T-cell (primary cell): ENCODE measurements around the gene SLC38A4. TPM values are rescaled to one million over a fixed set of nuclear protein-coding genes. Genes with fewer than 3 reads are reported as not detected.

Source experiments
- ATAC-seq, 4 experiments: fragments of 200-7000 bp in 3 of 4; fragments of 150-1000 bp in 1 of 4; cut with Tn5 transposase; replicated peaks in 1 of 4; 1 replicate in 3 of 4; 2 replicates in 1 of 4; pipeline ENCODE4 v1.10.0; 2021; ENCODE audit warnings: moderate library complexity in 3 of 4, mild to moderate bottlenecking in 2 of 4, moderate number of reproducible peaks in 1 of 4
- CTCF ChIA-PET, 2 donors: fragments of 300-600 bp; sonication (Branson Sonifier 250); formaldehyde crosslinking; loops; one replicate each; lab custom pipeline; 2022; ENCODE audit warnings: antibody characterized with exemption in 2 of 2; lab: Charles Lee
- POLR2A ChIA-PET, 2 donors: fragments of 300-600 bp; sonication (Branson Sonifier 250); formaldehyde crosslinking; loops; one replicate each; lab custom pipeline; 2022; ENCODE audit warnings: antibody characterized with exemption in 2 of 2; lab: Charles Lee
- DNase-seq, 35 experiments: peaks; one replicate each; pipeline versions ENCODE4 v3.0.0 to v3.0.0-alpha.2; 2013 to 2023
- H3K27ac ChIP-seq: one replicate; pipeline ENCODE4 v1.5.1; 2013; ENCODE audit warnings: low read length
- H3K27me3 ChIP-seq, 2 experiments: replicated peaks in 1 of 2; 1 replicate in 1 of 2; 2 replicates in 1 of 2; pipeline versions ENCODE4 v1.6.1 to v1.7.0; 2013; ENCODE audit warnings: low read length in 1 of 2, mixed read lengths in 1 of 2; ENCODE audit not compliant: control insufficient read depth in 2 of 2, insufficient read depth in 2 of 2; ENCODE audit errors: extremely low read depth in 1 of 2
- H3K36me3 ChIP-seq, 2 donors: 1 replicate in 1 of 2; 2 replicates in 1 of 2; pipeline versions ENCODE4 v1.6.1 to v1.7.0; 2013; ENCODE audit warnings: low read length in 1 of 2; ENCODE audit not compliant: control insufficient read depth in 2 of 2, insufficient read depth in 1 of 2; ENCODE audit errors: extremely low read depth in 1 of 2
- H3K4me1 ChIP-seq, 2 experiments: 1 replicate in 1 of 2; 2 replicates in 1 of 2; pipeline versions ENCODE4 v1.6.1 to v1.7.0; 2013; ENCODE audit warnings: low read length in 2 of 2, mixed read lengths in 1 of 2; ENCODE audit not compliant: insufficient read depth in 2 of 2, control insufficient read depth in 1 of 2; ENCODE audit errors: extremely low read depth in 1 of 2
- H3K4me3 ChIP-seq, 2 donors: 1 replicate in 1 of 2; 2 replicates in 1 of 2; pipeline versions ENCODE4 v1.5.1 to v1.7.0; 2013; ENCODE audit warnings: mild to moderate bottlenecking in 2 of 2, low read length in 1 of 2, moderate library complexity in 1 of 2; ENCODE audit not compliant: control insufficient read depth in 1 of 2; ENCODE audit errors: extremely low read depth in 1 of 2
- H3K9me3 ChIP-seq: 2 replicates; pipeline ENCODE4 v1.7.0; 2013
- H3K27ac Mint-ChIP-seq, 2 donors: one replicate each; pipeline ENCODE4 v1.8.0; 2020 to 2021; ENCODE audit warnings: mild to moderate bottlenecking in 2 of 2, mixed read lengths in 2 of 2
- H3K27me3 Mint-ChIP-seq, 2 donors: one replicate each; pipeline ENCODE4 v1.8.0; 2021 to 2022; ENCODE audit warnings: mixed read lengths in 2 of 2
- H3K36me3 Mint-ChIP-seq: one replicate; pipeline ENCODE4 v1.8.0; 2021; ENCODE audit warnings: mixed read lengths
- H3K4me1 Mint-ChIP-seq, 3 donors: one replicate each; pipeline ENCODE4 v1.8.0; 2020 to 2022; ENCODE audit warnings: mixed read lengths in 3 of 3, mild to moderate bottlenecking in 1 of 3
- H3K4me3 Mint-ChIP-seq, 3 donors: one replicate each; pipeline ENCODE4 v1.8.0; 2020 to 2022; ENCODE audit warnings: mild to moderate bottlenecking in 3 of 3, mixed read lengths in 3 of 3, moderate library complexity in 3 of 3
- H3K9me3 Mint-ChIP-seq, 3 donors: one replicate each; pipeline ENCODE4 v1.8.0; 2020 to 2022; ENCODE audit warnings: mixed read lengths in 3 of 3
- WGBS: methylation state at CpG from one replicate; pipeline ENCODE4 v1.1.5; 2013; ENCODE audit warnings: missing lambda C conversion rate; ENCODE audit not compliant: insufficient coverage; 5-methylcytosine and 5-hydroxymethylcytosine counted together
- total RNA-seq, 35 experiments: library from RNA in 6 of 35; stranded (reverse) in 6 of 35; fragments of 120-200 nt in 1 of 35; gene quantifications; one replicate each; pipeline versions ENCODE4 v1.2.1 to v1.2.4 and lab custom pipeline; 2013 to 2026

The SLC38A4 gene
- total RNA-seq, 5 donors from 2014 or later (not counting 1 experiment from before 2014, with no cell fraction given): 0.13 to 0.50 (median 0.19) TPM; not detected in 2

GRCh38 chr12:46798056-46798455 is 27.7 kb downstream of the SLC38A4 start:
- no peak overlapping the region for H3K4me3 ChIP-seq
- H3K27me3 ChIP-seq: no peaks in the 10 kb centered on the region
- no peaks in the 10 kb centered on the region for H3K4me1 ChIP-seq
- 78% methylated on average over 2 of the region's 2 CpGs for whole genome bisulfite sequencing
- no peak overlapping the region for H3K27ac Mint-ChIP-seq
- ChIA-PET CTCF (no interaction called here), POLR2A (no interaction called here)
- no peaks in the 10 kb centered on the region for H3K9me3 ChIP-seq
- peaks cover 13 to 14% of the 10 kb centered on the region in 2 donors for H3K27me3 Mint-ChIP-seq
- no peaks in the 10 kb centered on the region for H3K4me1 Mint-ChIP-seq
- no peak overlapping the region for H3K27ac ChIP-seq
- H3K4me3 Mint-ChIP-seq: no peak overlapping the region
- H3K36me3 Mint-ChIP-seq: no peaks in the 10 kb centered on the region
- no peaks in the 10 kb centered on the region for H3K9me3 Mint-ChIP-seq
- no peak for ATAC-seq
- H3K36me3 ChIP-seq: no peaks in the 10 kb centered on the region
- DNase-seq: no peak

GRCh38 chr12:46795988-46796387 is 29.8 kb downstream of the SLC38A4 start:
- CTCF ChIA-PET: no interaction called here

DNA sequence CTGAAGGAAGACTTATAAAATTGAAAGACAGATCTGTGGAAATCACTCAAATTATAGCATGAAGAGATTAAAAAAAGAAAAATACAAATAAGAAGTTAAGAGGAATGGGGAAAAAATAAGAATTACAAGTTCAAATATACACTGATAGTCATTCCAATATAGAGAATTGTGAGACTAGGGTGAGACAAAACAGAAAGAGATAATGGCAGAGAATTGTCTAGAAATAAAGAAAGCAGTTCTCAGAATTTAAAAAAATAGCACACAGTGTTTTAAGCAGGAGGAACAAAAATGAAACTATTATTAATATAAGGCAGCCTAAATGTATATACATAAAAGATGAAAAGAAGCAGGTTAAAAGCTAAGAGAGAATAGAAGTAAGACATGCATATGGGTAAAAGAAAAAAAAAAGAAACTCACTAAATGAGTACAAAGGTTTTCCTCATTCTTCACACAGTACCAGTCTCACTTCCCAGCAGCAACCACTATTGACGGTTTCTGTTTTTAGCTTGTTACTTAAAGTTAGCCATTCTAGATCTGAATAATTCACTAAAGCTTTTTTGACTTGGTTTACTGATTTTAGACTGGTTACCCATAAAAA is 31.1 kb downstream of the SLC38A4 start:
- CTCF ChIA-PET: no interaction called here
- WGBS: no CpG with 5 or more reads among the region's 1 CpG
- H3K27me3 ChIP-seq: no peaks in the 10 kb centered on the region

More at GRCh38 chr12:46795988-46796387, 29.8 kb downstream of the SLC38A4 start:
- Histone ChIP-seq H3K9me3 (no peaks in the 10 kb centered on the region), H3K4me1 (no peaks in the 10 kb centered on the region), H3K4me3 (no peak overlapping the region), H3K36me3 (no peaks in the 10 kb centered on the region), H3K27me3 (no peaks in the 10 kb centered on the region), H3K27ac (no peak overlapping the region)
- ATAC-seq (no peak), DNase-seq (no peak)
- no peaks in the 10 kb centered on the region for H3K4me1 Mint-ChIP-seq
- peaks cover 17% of the 10 kb centered on the region in 2 donors for H3K27me3 Mint-ChIP-seq
- 78% methylated on average over 3 of the region's 4 CpGs for WGBS
- H3K9me3 Mint-ChIP-seq: no peaks in the 10 kb centered on the region
- H3K36me3 Mint-ChIP-seq: no peaks in the 10 kb centered on the region
- H3K4me3 Mint-ChIP-seq: no peak overlapping the region
- POLR2A ChIA-PET: no interaction called here
- no peak overlapping the region for H3K27ac Mint-ChIP-seq

GRCh38 chr12:46792925-46793324 is 32.9 kb downstream of the SLC38A4 start:
- Histone ChIP-seq H3K36me3 (no peaks in the 10 kb centered on the region), H3K27ac (no peak overlapping the region), H3K4me1 (no peaks in the 10 kb centered on the region), H3K9me3 (no peaks in the 10 kb centered on the region), H3K4me3 (no peak overlapping the region), H3K27me3 (no peaks in the 10 kb centered on the region)
- H3K27me3 Mint-ChIP-seq: peaks cover 9 to 17% of the 10 kb centered on the region in 2 donors
- ATAC-seq (no peak), DNase-seq (no peak)
- ChIA-PET POLR2A (no interaction called here), CTCF (no interaction called here)
- H3K27ac Mint-ChIP-seq: no peak overlapping the region
- H3K9me3 Mint-ChIP-seq: no peaks in the 10 kb centered on the region
- H3K4me1 Mint-ChIP-seq: no peaks in the 10 kb centered on the region
- WGBS: 92% methylated on average over 2 of the region's 3 CpGs
- H3K36me3 Mint-ChIP-seq: no peaks in the 10 kb centered on the region
- no peak overlapping the region for H3K4me3 Mint-ChIP-seq

More for the DNA sequence above, 31.1 kb downstream of the SLC38A4 start:
- Mint-ChIP-seq H3K9me3 (no peaks in the 10 kb centered on the region), H3K27ac (no peak overlapping the region), H3K4me1 (no peaks in the 10 kb centered on the region), H3K4me3 (no peak overlapping the region), H3K27me3 (peaks cover 14 to 17% of the 10 kb centered on the region in 2 donors), H3K36me3 (no peaks in the 10 kb centered on the region)
- DNase-seq (no peak), ATAC-seq (no peak)
- POLR2A ChIA-PET: no interaction called here
- Histone ChIP-seq H3K36me3 (no peaks in the 10 kb centered on the region), H3K9me3 (no peaks in the 10 kb centered on the region), H3K4me3 (no peak overlapping the region), H3K4me1 (no peaks in the 10 kb centered on the region), H3K27ac (no peak overlapping the region)

GRCh38 chr12:46790066-46790465 is 35.7 kb downstream of the SLC38A4 start:
- ATAC-seq (no peak), DNase-seq (no peak)
- H3K27ac ChIP-seq: no peak overlapping the region
- no peaks in the 10 kb centered on the region for H3K9me3 ChIP-seq
- ChIA-PET POLR2A (no interaction called here), CTCF (no interaction called here)
- no peak overlapping the region for H3K27ac Mint-ChIP-seq
- H3K4me3 ChIP-seq: no peak overlapping the region
- H3K4me1 Mint-ChIP-seq: no peaks in the 10 kb centered on the region
- H3K27me3 Mint-ChIP-seq: peaks cover 4 to 7% of the 10 kb centered on the region in 2 donors
- H3K9me3 Mint-ChIP-seq: no peaks in the 10 kb centered on the region
- H3K4me3 Mint-ChIP-seq: no peak overlapping the region
- H3K27me3 ChIP-seq: no peaks in the 10 kb centered on the region
- WGBS: no CpG with 5 or more reads among the region's 1 CpG
- H3K4me1 ChIP-seq: no peaks in the 10 kb centered on the region
- H3K36me3 Mint-ChIP-seq: no peaks in the 10 kb centered on the region
- no peaks in the 10 kb centered on the region for H3K36me3 ChIP-seq

GRCh38 chr12:46788072-46788887 is 37.5 kb downstream of the SLC38A4 start:
- no peak for ATAC-seq
- Histone ChIP-seq H3K27me3 (no peaks in the 10 kb centered on the region), H3K36me3 (no peaks in the 10 kb centered on the region), H3K4me3 (no peak overlapping the region), H3K27ac (no peak overlapping the region), H3K4me1 (no peaks in the 10 kb centered on the region), H3K9me3 (no peaks in the 10 kb centered on the region)
- H3K27ac Mint-ChIP-seq: no peak overlapping the region
- no peak for DNase-seq
- no peaks in the 10 kb centered on the region for H3K36me3 Mint-ChIP-seq
- H3K9me3 Mint-ChIP-seq: no peaks in the 10 kb centered on the region
- CTCF ChIA-PET: no interaction called here
- 70% methylated on average over 2 of the region's 5 CpGs for WGBS
- no peaks in the 10 kb centered on the region for H3K4me1 Mint-ChIP-seq
- peaks cover 8 to 12% of the 10 kb centered on the region in 2 donors for H3K27me3 Mint-ChIP-seq
- POLR2A ChIA-PET: no interaction called here
- no peak overlapping the region for H3K4me3 Mint-ChIP-seq
